Ishikawa (cell line): ENCODE results near the gene ADCY4.

Experiments
- CEBPB ChIP-seq: IDR thresholded peaks from 2 replicates; pipeline ENCODE4 v1.6.1; 2012
- CREB1 ChIP-seq: IDR thresholded peaks from 2 replicates; pipeline ENCODE4 v1.6.1; 2012; ENCODE audit warnings: low read depth
- EGR1 ChIP-seq: IDR thresholded peaks from 2 replicates; pipeline ENCODE4 v1.6.1; 2012
- EP300 ChIP-seq: IDR thresholded peaks from 2 replicates; pipeline ENCODE4 v1.6.1; 2012; ENCODE audit warnings: borderline replicate concordance
- FOXM1 ChIP-seq: IDR thresholded peaks from 2 replicates; pipeline ENCODE4 v1.6.1; 2012; ENCODE audit warnings: low read depth, borderline replicate concordance
- MAX ChIP-seq: IDR thresholded peaks from 2 replicates; pipeline ENCODE4 v1.6.1; 2012
- NFIC ChIP-seq: IDR thresholded peaks from 2 replicates; pipeline ENCODE4 v1.6.1; 2012
- RAD21 ChIP-seq: IDR thresholded peaks from 2 replicates; pipeline ENCODE4 v1.6.1; 2012; ENCODE audit warnings: low read depth
- REST ChIP-seq: IDR thresholded peaks from 2 replicates; pipeline ENCODE4 v1.6.1; 2012; ENCODE audit warnings: low read depth, mild to moderate bottlenecking
- TAF1 ChIP-seq: IDR thresholded peaks from 2 replicates; pipeline ENCODE4 v1.6.1; 2012; ENCODE audit warnings: low read depth, mild to moderate bottlenecking
- TCF12 ChIP-seq: IDR thresholded peaks from 2 replicates; pipeline ENCODE4 v1.6.1; 2012; ENCODE audit warnings: low read depth
- TEAD4 ChIP-seq: IDR thresholded peaks from 2 replicates; pipeline ENCODE4 v1.6.1; 2012
- USF1 ChIP-seq: IDR thresholded peaks from 2 replicates; pipeline ENCODE4 v1.6.1; 2012
- YY1 ChIP-seq: IDR thresholded peaks from 2 replicates; pipeline ENCODE4 v1.6.1; 2012; ENCODE audit warnings: low read depth
- ZBTB7A ChIP-seq: IDR thresholded peaks from 2 replicates; pipeline ENCODE4 v1.6.1; 2012; ENCODE audit warnings: low read depth

The ADCY4 gene

GRCh38 chr14:24329736-24330135 is 5.1 kb downstream of the ADCY4 start:
- TF ChIP-seq TCF12 (no peak), FOXM1 (no peak), RAD21 (no peak), CEBPB (no peak), USF1 (no peak), CREB1 (no peak), TAF1 (no peak)

GRCh38 chr14:24329073-24329663 is 5.7 kb downstream of the ADCY4 start:
- TF ChIP-seq ZBTB7A = no peak
- no peak for TF ChIP-seq CREB1
- no peak for TF ChIP-seq RAD21
- no peak for TF ChIP-seq NFIC

GRCh38 chr14:24327914-24328313 is 7.0 kb downstream of the ADCY4 start:
- TF ChIP-seq RAD21 = peak; percentile 63

GRCh38 chr14:24327303-24327702 is 7.6 kb downstream of the ADCY4 start:
- TF ChIP-seq CEBPB (no peak), TEAD4 (no peak), FOXM1 (no peak), TAF1 (no peak)

- no peak for TF ChIP-seq ZBTB7A
- no peak for TF ChIP-seq TEAD4
- no peak for TF ChIP-seq MAX
These were observed 8.9 kb downstream of the ADCY4 start for GRCh38 chr14:24325963-24326362.

GRCh38 chr14:24325041-24325530 is 9.8 kb downstream of the ADCY4 start:
- TF ChIP-seq MAX (no peak), CREB1 (no peak), ZBTB7A (no peak), TAF1 (no peak), EP300 (no peak), USF1 (no peak), CEBPB (no peak), REST (no peak), TEAD4 (no peak), NFIC (no peak), RAD21 (no peak)

- TF ChIP-seq USF1 = no peak
- no peak for TF ChIP-seq YY1
- TF ChIP-seq EGR1 = no peak
- TF ChIP-seq EP300 = no peak
- TF ChIP-seq TAF1 = no peak
- TF ChIP-seq ZBTB7A = no peak
- no peak for TF ChIP-seq CEBPB
- TF ChIP-seq TCF12 = no peak
- no peak for TF ChIP-seq FOXM1
- no peak for TF ChIP-seq CREB1
- TF ChIP-seq RAD21 = no peak
- no peak for TF ChIP-seq REST
- no peak for TF ChIP-seq MAX
- no peak for TF ChIP-seq TEAD4
- TF ChIP-seq NFIC = no peak
These were observed 10.8 kb downstream of the ADCY4 start for GRCh38 chr14:24324024-24324423.
